Panc1 (cell line): ENCODE data around the gene LSS. TPM values are rescaled to one million over a fixed set of nuclear protein-coding genes. Genes with fewer than 3 reads are reported as not detected.

Experiments used
- ATAC-seq: fragments of 200-7000 bp; cut with Tn5 transposase; 2 replicates; pipeline ENCODE4 v1.9.1; 2020; ENCODE audit warnings: mild to moderate bottlenecking, moderate library complexity
- BruUV-seq: library from RNA; stranded (reverse); fragments of 400-500 nt; replicated peaks from 2 replicates; lab custom pipeline; 2021; lab: Mats Ljungman, UMichigan
- CTCF ChIA-PET: fragments of 300-600 bp; sonication (Branson Sonifier 250); formaldehyde crosslinking; loops from one replicate; lab custom pipeline; 2022; ENCODE audit warnings: antibody characterized with exemption; lab: Charles Lee
- POLR2A ChIA-PET: fragments of 300-600 bp; sonication (Branson Sonifier 250); formaldehyde crosslinking; loops from one replicate; lab custom pipeline; 2022; ENCODE audit warnings: antibody characterized with exemption; lab: Charles Lee
- DNase-seq: peaks from one replicate; pipeline ENCODE4 v3.0.0-alpha.2; 2010; ENCODE audit warnings: low read depth, low spot score
- H3K27ac ChIP-seq: 2 replicates; pipeline ENCODE4 v1.5.1; 2011; ENCODE audit warnings: mild to moderate bottlenecking, low read length, inconsistent platforms
- H3K27me3 ChIP-seq: fragments of 200-500 bp; sonication (Bioruptor generic); 2 replicates; pipeline ENCODE4 v1.6.0; 2014; ENCODE audit warnings: low read length, inconsistent platforms; ENCODE audit not compliant: control insufficient read depth, insufficient read depth
- H3K36me3 ChIP-seq: fragments of 200-500 bp; sonication (Bioruptor generic); 2 replicates; pipeline ENCODE4 v1.5.1; 2014; ENCODE audit warnings: inconsistent platforms, mild to moderate bottlenecking, low read length, moderate library complexity; ENCODE audit not compliant: control insufficient read depth, insufficient read depth
- H3K4me1 ChIP-seq: 2 replicates; pipeline ENCODE4 v1.5.1; 2011; ENCODE audit warnings: inconsistent platforms, mild to moderate bottlenecking, low read length, moderate library complexity; ENCODE audit not compliant: control insufficient read depth, insufficient read depth
- H3K4me3 ChIP-seq, 2 experiments: 2 replicates each; pipeline ENCODE4 v1.5.1; 2011 to 2012; ENCODE audit warnings: low read depth in 2 of 2, low read length in 2 of 2, mild to moderate bottlenecking in 2 of 2, inconsistent platforms in 1 of 2, moderate library complexity in 1 of 2
- H3K9me3 ChIP-seq: fragments of 200-500 bp; sonication (Bioruptor generic); 2 replicates; pipeline ENCODE4 v1.5.1; 2014; ENCODE audit warnings: low read depth, mild to moderate bottlenecking, inconsistent platforms, low read length, moderate library complexity; ENCODE audit not compliant: control insufficient read depth, insufficient read depth
- CTCF ChIP-seq: fragments of 450-650 bp; IDR thresholded peaks from 2 replicates; pipeline ENCODE4 v1.5.1; 2017; ENCODE audit warnings: mild to moderate bottlenecking
- POLR2AphosphoS5 ChIP-seq: IDR thresholded peaks from 2 replicates; pipeline ENCODE4 v1.6.1; 2012; ENCODE audit warnings: mild to moderate bottlenecking, low read depth, low read length, moderate library complexity
- REST ChIP-seq, 2 experiments: IDR thresholded peaks; 2 replicates each; pipeline ENCODE4 v1.6.1; 2011 to 2012; ENCODE audit warnings: low read depth in 2 of 2, control low read depth in 1 of 2, low read length in 1 of 2, mild to moderate bottlenecking in 1 of 2, moderate library complexity in 1 of 2; ENCODE audit not compliant: insufficient read depth in 1 of 2
- SIN3A ChIP-seq: IDR thresholded peaks from 2 replicates; pipeline ENCODE4 v1.6.1; 2012; ENCODE audit warnings: low read depth, mild to moderate bottlenecking, low read length, moderate library complexity, borderline replicate concordance; ENCODE audit not compliant: insufficient read depth
- TCF7L2 ChIP-seq: IDR thresholded peaks from 2 replicates; pipeline ENCODE4 v1.6.1; 2011; ENCODE audit warnings: mild to moderate bottlenecking, low read depth, low read length, inconsistent platforms
- in situ Hi-C: cut with HindIII; loops from 2 replicates; pipeline ENCODE4 v1.10.0; 2016; ENCODE audit warnings: low sequenced_read_pairs, low pct_unique_long_range_greater_than_20kb
- intact Hi-C: fragments of 100-400 bp; cut with micrococcal nuclease; formaldehyde crosslinking; loops from one replicate; pipeline ENCODE4 v1.10.0; 2022; ENCODE audit not compliant: unreplicated experiment
- total RNA-seq: library from RNA; stranded (reverse); gene quantifications from one replicate; pipeline ENCODE4 v1.2.1, GENCODE V29; 2021; ENCODE audit not compliant: unreplicated experiment

The LSS gene
- total RNA-seq, 1 experiment from 2014 or later: 111 TPM

- intact Hi-C loops (no loop called here), in situ Hi-C loops (no loop called here)
- H3K36me3 ChIP-seq: peaks cover 3% of the 10 kb centered on the region; the same call in 1 of the 2 replicates
- no TSS peak for BruUV-seq
- POLR2A ChIA-PET: no interaction called here
- H3K9me3 ChIP-seq: no peaks in the 10 kb centered on the region
- H3K27me3 ChIP-seq: no peaks in the 10 kb centered on the region
- CTCF ChIA-PET: no interaction called here
- H3K4me3 ChIP-seq: peak overlapping the region; percentile 55 to 63
- peak overlapping the region; percentile 74 for H3K27ac ChIP-seq
- DNase-seq (no peak), ATAC-seq (peak; percentile 43)
- TF ChIP-seq SIN3A (no peak), CTCF (peak; percentile 72)
- peaks cover 11% of the 10 kb centered on the region for H3K4me1 ChIP-seq
Measured at GRCh38 chr21:46229133-46229922, 754 bp upstream of the LSS start.

GRCh38 chr21:46227811-46228344 is 696 bp downstream of the LSS start:
- peak overlapping the region; percentile 59 to 63 for H3K4me3 ChIP-seq
- peaks cover 3% of the 10 kb centered on the region; the same call in 1 of the 2 replicates for H3K36me3 ChIP-seq
- no peaks in the 10 kb centered on the region for H3K9me3 ChIP-seq
- DNase-seq (no peak), ATAC-seq (no peak)
- CTCF ChIA-PET: no interaction called here
- H3K27ac ChIP-seq: peak overlapping the region; percentile 77
- in situ Hi-C loops (no loop called here), intact Hi-C loops (no loop called here)
- TF ChIP-seq SIN3A (no peak; the same call in 1 of the 2 replicates), POLR2AphosphoS5 (no peak), CTCF (no peak), TCF7L2 (no peak), REST (IDR thresholded peaks at IDR 0.05; ENCODE audit: insufficient read depth in 1 of 2, low read depth in 2 of 2, low read length in 1 of 2) (no peak)
- no TSS peak for BruUV-seq
- no peaks in the 10 kb centered on the region for H3K27me3 ChIP-seq
- peaks cover 11% of the 10 kb centered on the region for H3K4me1 ChIP-seq
- POLR2A ChIA-PET: interaction anchor here (0.6 kb wide), 2 partner anchors 214 to 401 kb away, joined by 3 to 6 read pairs; no protein-coding TSS in a partner anchor
